Right lobe of liver (tissue), 6 donors: ENCODE data around the gene KCTD15. TPM values are rescaled to one million over a fixed set of nuclear protein-coding genes. Genes with fewer than 3 reads are reported as not detected.

ENCODE experiments used
- ATAC-seq, 4 donors: fragments of 200-7000 bp; cut with Tn5 transposase; one replicate each; pipeline ENCODE4 v1.9.1; 2020; ENCODE audit warnings: mild to moderate bottlenecking in 4 of 4, moderate library complexity in 4 of 4
- DNase-seq, 3 donors: peaks; one replicate each; pipeline ENCODE4 v3.0.0-alpha.2; 2020
- H3K27ac ChIP-seq, 3 donors: fragments of 200-600 bp; one replicate each; pipeline ENCODE4 v1.8.0; 2022
- H3K27me3 ChIP-seq, 2 donors: fragments of 200-600 bp; one replicate each; pipeline ENCODE4 v1.8.0; 2022
- H3K36me3 ChIP-seq, 4 donors: fragments of 200-600 bp; sonication (generic) in 1 of 4; one replicate each; pipeline versions ENCODE4 v1.5.1 to v1.8.0; 2017 to 2022; ENCODE audit warnings: control low read depth in 1 of 4
- H3K4me1 ChIP-seq, 4 donors: fragments of 200-600 bp; sonication (generic) in 1 of 4; one replicate each; pipeline versions ENCODE4 v1.5.1 to v1.8.0; 2017 to 2022; ENCODE audit warnings: control low read depth in 1 of 4
- H3K4me3 ChIP-seq, 3 donors: fragments of 200-600 bp; one replicate each; pipeline ENCODE4 v1.8.0; 2022
- H3K9me3 ChIP-seq, 4 donors: fragments of 200-600 bp; sonication (generic) in 1 of 4; one replicate each; pipeline versions ENCODE4 v1.5.1 to v1.8.0; 2017 to 2022; ENCODE audit warnings: control low read depth in 1 of 4
- POLR2A ChIP-seq: fragments of 450-650 bp; IDR thresholded peaks from one replicate; pipeline ENCODE4 v1.6.1; 2017; ENCODE audit warnings: antibody characterized with exemption, mild to moderate bottlenecking
- WGBS: methylation state at CpG from one replicate; pipeline ENCODE4 v1.1.6; 2018; ENCODE audit warnings: low coverage, low lambda C conversion rate; ENCODE audit not compliant: insufficient coverage; ENCODE audit errors: missing lambda C conversion rate; 5-methylcytosine and 5-hydroxymethylcytosine counted together
- intact Hi-C, 2 donors: fragments of 100-400 bp; cut with DNase I; formaldehyde crosslinking; loops; one replicate each; pipeline versions ENCODE4 v1.11.2 to v1.14.1; 2022
- total RNA-seq, 6 experiments: library from RNA; depleted of rRNA in 2 of 6; stranded (reverse); fragments of >200 nt in 2 of 6; fragmentation: NEBNext Ultra II Directional in 3 of 6; extraction: Animal tissue kit (Norgen Biotek cat#: 25700) in 3 of 6; gene quantifications; one replicate each; pipeline versions ENCODE4 v1.1.0 to v1.2.4, GENCODE V29; 2016 to 2023
- TF ChIP-seq, protein P1 (sequence below), 4 donors: fragments of 200-600 bp in 3 of 4; fragments of 450-650 bp in 1 of 4; IDR thresholded peaks; one replicate each; pipeline versions ENCODE4 v1.5.1 to v1.8.0; 2016 to 2022; ENCODE audit warnings: antibody characterized with exemption in 4 of 4, mild to moderate bottlenecking in 2 of 4
- donor health status: DM: no; HTN: yes; CAD: no.
- donor health status: DM: no; HTN: no; CAD: no.
- donor health status: DM: no; HTN: no; CAD: no.
- donor health status: DM: no; HTN: yes; CAD: no.
- donor health status: DM: no; HTN: yes; CAD: no.

The KCTD15 gene
- total RNA-seq, 6 experiments from 2014 or later = 5.0 to 27.0 (median 11.5) TPM

DNA sequence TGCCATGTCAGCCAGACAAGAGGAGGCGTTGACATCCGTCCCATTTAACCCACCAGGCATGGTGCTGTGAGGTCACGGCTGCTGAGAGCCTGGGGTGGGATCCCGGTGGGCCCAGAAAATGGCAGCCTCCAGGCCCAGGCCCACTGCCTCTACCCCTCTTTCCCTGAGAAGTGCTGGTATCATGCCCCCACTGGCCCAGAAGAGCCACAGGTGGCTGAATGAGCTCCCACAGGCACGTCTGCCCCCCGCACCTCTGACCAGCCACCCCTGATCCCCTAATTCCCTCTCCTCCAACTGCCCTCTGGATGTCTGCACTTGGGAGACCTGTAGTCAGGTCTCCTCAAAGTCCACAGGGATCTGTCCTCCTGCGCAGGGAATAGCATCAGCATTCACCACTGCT, 37.3 kb upstream of the KCTD15 start:
- Histone ChIP-seq H3K9me3 (no peaks in the 10 kb centered on the region), H3K27me3 (no peaks in the 10 kb centered on the region), H3K36me3 (no peaks in the 10 kb centered on the region), H3K4me1 (no peaks in the 10 kb centered on the region), H3K27ac (no peak overlapping the region), H3K4me3 (no peak overlapping the region)
- no peak for DNase-seq
- 100% methylated on average over 3 of the region's 7 CpGs for WGBS
- ATAC-seq = no peak
- intact Hi-C loops = no loop called here
- TF ChIP-seq, protein P1, sequence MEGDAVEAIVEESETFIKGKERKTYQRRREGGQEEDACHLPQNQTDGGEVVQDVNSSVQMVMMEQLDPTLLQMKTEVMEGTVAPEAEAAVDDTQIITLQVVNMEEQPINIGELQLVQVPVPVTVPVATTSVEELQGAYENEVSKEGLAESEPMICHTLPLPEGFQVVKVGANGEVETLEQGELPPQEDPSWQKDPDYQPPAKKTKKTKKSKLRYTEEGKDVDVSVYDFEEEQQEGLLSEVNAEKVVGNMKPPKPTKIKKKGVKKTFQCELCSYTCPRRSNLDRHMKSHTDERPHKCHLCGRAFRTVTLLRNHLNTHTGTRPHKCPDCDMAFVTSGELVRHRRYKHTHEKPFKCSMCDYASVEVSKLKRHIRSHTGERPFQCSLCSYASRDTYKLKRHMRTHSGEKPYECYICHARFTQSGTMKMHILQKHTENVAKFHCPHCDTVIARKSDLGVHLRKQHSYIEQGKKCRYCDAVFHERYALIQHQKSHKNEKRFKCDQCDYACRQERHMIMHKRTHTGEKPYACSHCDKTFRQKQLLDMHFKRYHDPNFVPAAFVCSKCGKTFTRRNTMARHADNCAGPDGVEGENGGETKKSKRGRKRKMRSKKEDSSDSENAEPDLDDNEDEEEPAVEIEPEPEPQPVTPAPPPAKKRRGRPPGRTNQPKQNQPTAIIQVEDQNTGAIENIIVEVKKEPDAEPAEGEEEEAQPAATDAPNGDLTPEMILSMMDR (IDR thresholded peaks at IDR 0.05) = no peak
- TF ChIP-seq POLR2A = no peak

DNA sequence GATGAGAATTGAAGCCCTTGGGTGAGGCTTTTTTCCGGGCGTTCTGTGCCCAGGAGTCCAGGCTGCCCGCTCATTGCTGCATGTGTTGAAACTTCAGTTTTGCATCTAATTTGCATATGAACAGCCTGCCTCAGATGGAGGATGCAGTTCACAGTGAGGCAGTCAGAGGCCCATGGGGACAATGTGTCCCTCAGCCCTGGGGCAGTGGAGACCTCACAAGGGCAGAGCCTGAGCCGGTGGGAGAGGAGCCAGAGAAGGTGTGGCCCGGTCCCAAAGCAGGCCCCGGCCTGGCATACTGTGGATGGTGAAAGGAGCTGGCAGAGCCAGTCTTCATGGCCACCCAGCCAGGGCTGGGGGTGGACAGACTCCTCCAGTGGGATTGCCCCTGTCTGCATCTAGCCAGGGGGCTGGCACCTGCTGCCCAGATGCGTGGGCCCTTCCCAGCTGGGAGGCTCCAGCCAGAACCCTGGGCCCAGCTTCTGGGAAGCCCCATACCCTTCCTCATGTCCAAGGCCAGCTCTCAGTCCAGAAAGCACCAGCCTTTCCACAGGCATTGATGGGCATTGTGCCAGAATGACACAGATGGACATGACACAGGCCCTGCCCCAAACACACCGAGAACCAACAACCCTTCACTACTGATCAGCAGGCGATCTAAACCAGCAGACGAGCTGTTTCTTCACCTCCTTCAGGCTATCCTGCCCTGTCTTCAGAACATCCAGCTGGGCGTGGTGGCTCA, 32.9 kb upstream of the KCTD15 start:
- H3K9me3 ChIP-seq = no peaks in the 10 kb centered on the region
- TF ChIP-seq POLR2A = no peak
- TF ChIP-seq, protein P1 (IDR thresholded peaks at IDR 0.05) = no peak
- intact Hi-C loops = no loop called here
- no peak overlapping the region for H3K4me3 ChIP-seq
- no peak for DNase-seq
- no peaks in the 10 kb centered on the region for H3K4me1 ChIP-seq
- ATAC-seq = no peak
- H3K36me3 ChIP-seq = no peaks in the 10 kb centered on the region
- WGBS = 77% methylated on average over 3 of the region's 11 CpGs
- H3K27ac ChIP-seq = no peak overlapping the region
- H3K27me3 ChIP-seq = no peaks in the 10 kb centered on the region

DNA sequence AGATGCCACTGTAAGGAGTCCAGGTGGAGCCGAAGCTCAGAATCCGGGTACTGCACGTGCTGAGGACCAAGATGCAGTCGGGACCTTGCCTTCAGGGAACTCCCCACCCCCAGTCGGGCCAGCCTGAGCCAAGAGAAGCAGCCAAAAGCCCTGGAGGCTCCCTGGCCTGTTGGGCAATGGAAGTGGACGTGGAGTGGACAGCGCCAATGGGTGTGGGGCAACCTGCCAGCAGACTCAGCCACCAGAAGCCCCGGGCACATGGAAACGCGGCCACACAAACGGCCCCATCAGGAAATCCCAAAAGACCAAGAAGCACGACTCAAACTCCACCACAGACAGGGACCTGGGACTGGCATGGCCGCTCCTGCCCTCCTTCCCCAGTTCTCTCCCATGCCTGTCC, 30.0 kb upstream of the KCTD15 start:
- Histone ChIP-seq H3K36me3 (no peaks in the 10 kb centered on the region), H3K27ac (no peak overlapping the region), H3K27me3 (no peaks in the 10 kb centered on the region), H3K4me3 (no peak overlapping the region), H3K4me1 (no peaks in the 10 kb centered on the region), H3K9me3 (no peaks in the 10 kb centered on the region)
- DNase-seq = no peak
- TF ChIP-seq, protein P1 (IDR thresholded peaks at IDR 0.05) = no peak
- TF ChIP-seq POLR2A = no peak
- intact Hi-C loops = loop anchor here in 1 of 2 donors (5.0 kb wide), 1 partner anchor 529 kb away; no protein-coding TSS in a partner anchor
- ATAC-seq = no peak
- WGBS = 61% methylated on average over 7 of the region's 13 CpGs

DNA sequence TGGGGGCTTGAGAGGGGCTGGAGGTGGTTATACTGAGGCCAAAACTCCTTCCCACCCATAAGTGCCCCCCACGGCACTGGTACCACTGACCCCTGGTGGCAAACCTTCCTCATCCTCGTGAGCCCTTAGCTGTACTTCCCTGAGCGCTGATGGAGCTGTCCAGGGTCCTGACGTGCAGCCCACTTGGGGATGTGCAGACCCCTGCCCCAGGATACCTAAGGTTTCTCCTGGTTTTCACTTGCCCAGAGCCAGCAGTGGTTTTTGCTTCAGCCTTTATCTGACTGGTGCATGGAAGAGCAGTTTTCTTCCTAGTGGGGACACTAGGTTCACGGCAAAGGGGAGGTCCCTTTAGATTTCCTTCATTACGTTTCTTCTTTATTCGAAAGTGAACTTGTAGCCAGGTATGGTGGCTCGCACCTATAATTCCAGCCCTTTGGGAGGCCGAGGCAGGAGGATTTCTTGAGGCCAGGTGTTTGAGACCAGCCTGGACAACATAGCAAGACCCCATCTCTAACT, 28.7 kb upstream of the KCTD15 start:
- no peak for ATAC-seq
- no peak overlapping the region for H3K4me3 ChIP-seq
- TF ChIP-seq, protein P1 (IDR thresholded peaks at IDR 0.05) = no peak
- TF ChIP-seq POLR2A = no peak
- H3K9me3 ChIP-seq = no peaks in the 10 kb centered on the region
- no peak overlapping the region for H3K27ac ChIP-seq
- no peak for DNase-seq
- H3K36me3 ChIP-seq = no peaks in the 10 kb centered on the region
- intact Hi-C loops = loop anchor here in 1 of 2 donors (5.0 kb wide), 1 partner anchor 531 kb away; no protein-coding TSS in a partner anchor
- no peaks in the 10 kb centered on the region for H3K4me1 ChIP-seq
- H3K27me3 ChIP-seq = no peaks in the 10 kb centered on the region
- WGBS = 34% methylated on average over 7 of the region's 9 CpGs
